Measurements from ENCODE around the gene TSPAN3. TPM values are rescaled to one million over a fixed set of nuclear protein-coding genes. Genes with fewer than 3 reads are reported as not detected.

TSPAN3 gene
- total and polyA plus RNA-seq, 10 of the 15 experiments (the other 5 are each of a cell fraction or from before 2014, with no cell fraction given): 18.9 to 114 (median 57.2) TPM

GRCh38 chr15:77039217-77039533 is 31.7 kb downstream of the TSPAN3 start:
- no peak overlapping the region for H3K9ac ChIP-seq (ENCODE audit: control insufficient read depth, insufficient read depth, low read length)
- CTCF ChIA-PET: no interaction called here
- H2AFZ ChIP-seq (ENCODE audit: control insufficient read depth, low read depth, low read length): no peak overlapping the region
- POLR2A ChIA-PET: no interaction called here
- no TSS peak for BruUV-seq (replicated peaks)
- H3K79me2 ChIP-seq (ENCODE audit: control insufficient read depth, insufficient read depth, low read length): no peaks in the 10 kb centered on the region
- no peaks in the 10 kb centered on the region for H3K4me1 ChIP-seq (ENCODE audit: control insufficient read depth, insufficient read depth, low read length)
- H4K20me1 ChIP-seq (ENCODE audit: control insufficient read depth, insufficient read depth): no peaks in the 10 kb centered on the region
- no peaks in the 10 kb centered on the region for H3K27me3 ChIP-seq (replicated peaks in 1 of 2; ENCODE audit: control insufficient read depth in 2 of 2, insufficient read depth in 2 of 2, low read length in 1 of 2)
- in situ Hi-C loops (cut with MboI): no loop called here
- no peak overlapping the region for H3K4me2 ChIP-seq (ENCODE audit: control insufficient read depth, insufficient read depth)
- TF ChIP-seq ASH2L (IDR thresholded peaks at IDR 0.05; ENCODE audit: borderline replicate concordance, low read depth) (no peak), MEF2A (IDR thresholded peaks at IDR 0.05; ENCODE audit: insufficient read depth, low read depth, low read length) (no peak), RCOR1 (conservative IDR thresholded peaks at IDR 0.05; ENCODE audit: low read depth, low read length) (no peak), CHD4 (IDR thresholded peaks at IDR 0.05) (no peak), ELK1 (IDR thresholded peaks at IDR 0.05; ENCODE audit: low read depth, low read length) (no peak), MAX (IDR thresholded peaks at IDR 0.05; ENCODE audit: low read depth, low read length) (no peak), REST (IDR thresholded peaks at IDR 0.05; ENCODE audit: low read depth, low read length) (no peak), POLR2AphosphoS2 (IDR thresholded peaks at IDR 0.05; ENCODE audit: low read depth, low read length) (no peak), CBFB (IDR thresholded peaks at IDR 0.05; ENCODE audit: low read depth) (no peak), CEBPZ (IDR thresholded peaks at IDR 0.05; ENCODE audit: low read depth, low read length) (no peak), ZBED1 (IDR thresholded peaks at IDR 0.05; ENCODE audit: borderline replicate concordance) (no peak)
- no peak overlapping the region for H3K4me3 ChIP-seq
- H3K27ac ChIP-seq (ENCODE audit: control insufficient read depth, insufficient read depth): no peak overlapping the region
- SMC1A ChIA-PET (ENCODE audit: uncharacterized antibody, unreplicated experiment): no interaction called here
- no CpG with 5 or more reads among the region's 5 CpGs for WGBS (ENCODE audit: insufficient coverage, insufficient replicate concordance, low lambda C conversion rate, missing lambda C conversion rate)
- RAD21 ChIA-PET (ENCODE audit: unreplicated experiment): no interaction called here
- peaks cover 0 to 4% of the 10 kb centered on the region in 2 experiments; a peak in 3 of 4 replicates for H3K36me3 ChIP-seq (ENCODE audit: control insufficient read depth in 2 of 2, insufficient read depth in 2 of 2, low read length in 1 of 2)
- no peaks in the 10 kb centered on the region; the same call in 2 of the 3 replicates for H3K9me3 ChIP-seq (replicated peaks; ENCODE audit: control insufficient read depth, insufficient read depth, low read length)
- intact Hi-C loops (cut with micrococcal nuclease; ENCODE audit: unreplicated experiment): no loop called here
- no peak for ATAC-seq
- no peak for DNase-seq (ENCODE audit: low read depth, low spot score)
- FAIRE-seq: no peak
